Raji (cell line): ENCODE data around the gene ABTB2.
A peak's percentile ranks its signal among the peaks of the same experiment; 100 is the strongest.

Experiments used
- POLR2A ChIP-seq: IDR thresholded peaks from 2 replicates; pipeline ENCODE4 v1.6.1; 2011; ENCODE audit warnings: low read depth, low read length, control low read depth; ENCODE audit not compliant: insufficient read depth

ABTB2 gene

DNA sequence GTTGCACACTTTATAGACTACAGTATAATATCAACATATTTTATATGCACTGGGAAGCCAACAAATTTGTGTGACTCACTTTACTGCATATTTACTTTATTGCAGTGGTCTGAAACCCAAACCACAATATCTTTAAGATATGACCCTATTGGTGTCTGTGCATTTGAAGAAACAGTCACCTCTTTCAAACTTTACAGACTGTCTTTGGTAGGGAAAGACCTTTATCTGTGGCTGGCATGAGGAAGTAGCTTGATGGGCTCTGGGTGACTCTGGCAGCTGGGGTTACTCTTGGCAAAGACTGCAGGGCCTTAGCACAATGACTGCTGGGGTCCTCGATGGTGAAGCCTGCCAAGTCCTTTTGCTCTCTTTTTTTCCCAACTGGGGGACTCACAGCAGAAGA, 21.3 kb upstream of the ABTB2 start:
- no peak for TF ChIP-seq POLR2A

DNA sequence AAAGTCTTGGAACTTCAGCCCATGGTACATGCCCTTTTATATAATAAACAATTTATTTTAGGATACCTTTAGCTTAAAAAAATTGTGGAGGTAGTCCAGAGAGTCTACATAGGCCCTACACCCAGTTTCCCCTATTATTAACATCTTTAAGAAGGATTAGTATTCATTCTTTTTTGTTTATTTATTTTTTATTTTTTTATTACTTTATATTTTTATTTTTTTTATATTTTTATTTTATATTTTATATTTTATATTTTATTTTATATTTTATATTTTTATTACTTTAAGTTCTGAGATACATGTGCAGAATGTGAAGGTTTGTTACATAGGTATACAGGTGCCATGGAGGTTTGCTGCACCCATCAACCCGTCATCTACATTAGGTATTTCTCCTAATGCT, 15.9 kb upstream of the ABTB2 start:
- TF ChIP-seq POLR2A, result no peak

DNA sequence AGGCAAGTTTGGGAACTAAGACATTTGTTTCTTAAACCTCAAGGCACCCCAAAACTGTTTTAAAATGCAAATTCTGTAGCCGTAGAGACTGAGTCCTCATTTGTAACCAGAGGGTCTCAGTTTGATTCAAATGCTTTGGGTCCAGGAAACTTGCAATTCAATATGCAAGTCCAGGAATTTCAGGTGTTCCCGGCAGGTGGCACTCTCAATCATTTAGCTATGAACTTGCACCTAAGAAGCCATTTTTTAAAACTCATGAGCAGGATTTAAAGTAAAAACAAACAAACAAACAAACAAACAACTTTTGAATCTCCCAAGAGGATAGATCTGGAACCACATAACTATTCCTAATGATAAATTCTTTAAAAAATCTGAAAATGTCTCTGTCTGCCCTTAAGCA, 8.7 kb upstream of the ABTB2 start:
- no peak for TF ChIP-seq POLR2A

DNA sequence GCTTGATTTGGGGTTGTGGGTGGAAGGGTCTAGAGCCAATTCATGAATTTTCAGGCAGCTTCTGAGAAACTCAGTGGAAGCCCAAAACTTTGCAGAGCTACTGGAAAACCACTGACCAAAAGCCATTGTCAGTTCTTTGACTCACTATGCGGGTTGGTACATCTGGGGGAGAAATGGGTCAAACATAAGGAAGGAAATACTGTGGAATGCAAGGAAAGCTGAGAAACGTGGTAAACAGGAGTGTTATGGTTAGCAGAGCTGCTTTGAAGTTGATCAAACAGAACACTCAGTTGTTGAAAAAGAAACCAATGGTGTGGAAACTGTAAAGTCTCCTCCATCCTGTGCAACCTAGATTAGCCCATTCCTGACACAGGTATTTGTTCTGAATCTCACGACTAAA, 6.3 kb upstream of the ABTB2 start:
- no peak for TF ChIP-seq POLR2A

DNA sequence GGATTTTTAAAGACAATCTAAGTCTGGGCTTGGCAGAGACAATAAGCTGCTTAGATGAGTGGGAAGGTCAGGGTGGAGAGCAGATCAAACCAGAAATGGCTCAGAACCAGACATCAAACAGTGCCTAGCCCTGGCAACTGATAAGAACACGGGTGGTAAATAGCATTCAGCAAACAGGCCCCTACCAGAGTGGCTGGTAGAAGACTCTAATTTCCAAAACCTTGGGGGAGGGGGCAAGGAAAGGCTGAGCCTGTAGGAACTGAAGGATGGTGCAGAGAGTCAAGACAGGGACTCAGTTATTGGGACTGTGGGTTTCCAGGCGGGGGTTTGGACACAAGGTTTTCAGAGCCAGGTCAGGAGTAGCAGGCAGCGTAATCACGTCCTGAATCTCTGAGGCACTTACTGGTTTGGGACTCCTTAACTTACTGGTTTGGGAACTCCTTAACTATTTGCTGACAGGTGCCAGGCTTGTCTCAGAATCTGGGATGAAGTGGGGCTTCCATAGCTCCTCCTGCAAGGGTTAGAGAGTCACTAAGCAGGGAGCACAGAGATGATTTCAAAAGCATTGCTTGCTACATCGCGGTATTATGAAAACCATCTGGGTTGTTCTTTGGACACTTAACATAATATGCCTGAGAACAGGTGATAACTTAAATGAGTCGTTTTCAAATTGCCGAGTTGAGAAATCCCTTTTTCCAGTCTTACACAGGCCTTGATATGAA, 5.7 kb upstream of the ABTB2 start:
- TF ChIP-seq POLR2A, result no peak

DNA sequence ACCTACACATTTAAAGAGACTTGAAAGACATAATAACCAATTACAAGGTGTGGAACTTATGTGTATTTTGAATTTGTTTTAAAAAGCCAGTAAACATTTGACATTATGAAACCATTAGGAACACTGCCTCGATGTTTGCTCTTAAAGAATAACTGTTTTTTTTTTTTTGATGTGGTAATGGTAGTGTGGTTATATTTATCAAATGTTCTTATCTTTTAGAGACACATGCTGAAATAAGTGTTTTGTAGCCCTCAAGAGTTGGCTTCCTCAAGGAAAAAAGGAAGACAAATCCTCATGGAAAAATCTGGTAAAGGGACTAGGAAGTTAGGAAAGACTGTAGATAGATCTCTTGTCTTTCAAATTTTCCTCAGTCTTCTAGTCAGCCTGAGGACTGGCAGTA, 2.2 kb upstream of the ABTB2 start:
- no peak for TF ChIP-seq POLR2A

DNA sequence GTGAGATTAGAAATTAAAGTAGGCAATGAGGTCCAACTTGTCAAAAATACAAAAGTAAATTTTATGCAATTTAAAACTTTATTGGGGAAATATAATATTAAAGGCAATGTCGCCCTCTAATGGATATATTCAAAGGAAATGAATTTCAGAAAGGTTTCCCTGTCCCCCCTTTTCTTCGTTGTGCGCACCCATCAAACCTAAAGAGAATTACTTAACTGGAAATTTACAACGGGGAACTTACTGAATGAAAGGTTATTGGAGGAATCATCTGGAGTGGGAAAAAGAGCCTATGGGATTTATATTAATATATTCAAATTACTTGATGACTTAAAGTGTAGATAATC, 1.7 kb upstream of the ABTB2 start:
- no peak for TF ChIP-seq POLR2A

DNA sequence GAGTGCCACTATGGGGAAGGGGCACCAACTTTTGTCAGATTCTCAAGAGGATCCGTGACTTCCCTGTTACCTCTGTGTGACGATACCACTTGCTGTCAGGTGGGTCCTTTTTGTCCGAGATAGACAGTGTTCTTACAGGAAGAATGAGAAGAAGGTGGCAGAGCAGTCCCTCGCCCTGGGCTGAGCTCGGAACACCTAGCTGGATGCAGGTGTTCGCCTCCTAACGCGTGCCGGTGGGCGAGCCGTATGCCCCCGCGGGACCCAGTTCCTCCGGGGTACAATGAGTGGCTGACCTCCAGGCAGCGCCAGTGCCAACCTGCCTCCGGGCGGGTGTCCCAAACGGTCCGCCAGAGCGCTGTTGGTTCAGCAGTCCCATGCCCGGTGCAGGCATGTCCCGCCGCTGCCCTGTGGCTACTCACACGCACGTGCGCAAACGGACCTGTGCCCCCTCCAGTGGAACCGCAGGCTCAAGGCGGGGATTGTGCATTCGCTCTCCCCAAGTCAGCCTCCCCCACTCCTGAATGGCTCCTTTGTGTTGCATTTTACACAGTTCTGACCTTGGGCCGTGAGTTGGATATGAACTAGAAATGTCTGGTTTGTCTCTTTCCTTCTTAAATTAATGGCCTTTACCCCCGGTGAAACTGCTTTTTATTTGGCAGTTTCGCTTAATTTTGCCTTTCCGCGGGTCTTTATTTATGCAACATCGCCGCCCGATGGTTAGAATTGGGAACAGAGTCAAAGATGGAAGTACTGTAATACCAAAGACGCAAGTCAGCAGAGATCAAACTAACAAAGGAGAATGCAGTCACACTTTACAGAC, 1.1 kb upstream of the ABTB2 start:
- TF ChIP-seq POLR2A, result peak; percentile 37; the same call in 1 of the 2 replicates

DNA sequence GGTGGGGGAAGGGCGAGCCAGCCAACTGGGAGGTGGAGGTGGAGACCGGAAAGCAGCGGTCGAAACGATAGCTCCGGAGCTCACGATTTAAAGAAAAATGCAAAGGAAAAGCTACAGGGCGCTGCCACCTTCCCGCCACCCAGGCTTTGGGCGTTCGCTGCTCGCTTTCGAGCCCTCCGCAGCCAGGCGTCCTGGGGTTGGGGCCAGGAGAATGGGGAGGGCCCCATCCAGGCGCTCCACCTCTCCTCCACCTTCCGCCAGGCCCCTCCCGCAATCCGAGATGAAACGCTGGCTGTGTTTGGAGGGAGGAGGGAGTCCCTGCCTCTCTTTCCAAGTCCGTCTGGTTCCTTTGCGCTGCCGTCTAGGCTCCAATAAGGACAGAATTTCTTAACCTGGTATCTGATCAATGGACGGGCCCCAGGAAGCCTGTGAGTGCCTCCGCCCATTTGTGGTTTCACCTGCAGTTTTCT, 483 bp upstream of the ABTB2 start:
- no peak for TF ChIP-seq POLR2A

DNA sequence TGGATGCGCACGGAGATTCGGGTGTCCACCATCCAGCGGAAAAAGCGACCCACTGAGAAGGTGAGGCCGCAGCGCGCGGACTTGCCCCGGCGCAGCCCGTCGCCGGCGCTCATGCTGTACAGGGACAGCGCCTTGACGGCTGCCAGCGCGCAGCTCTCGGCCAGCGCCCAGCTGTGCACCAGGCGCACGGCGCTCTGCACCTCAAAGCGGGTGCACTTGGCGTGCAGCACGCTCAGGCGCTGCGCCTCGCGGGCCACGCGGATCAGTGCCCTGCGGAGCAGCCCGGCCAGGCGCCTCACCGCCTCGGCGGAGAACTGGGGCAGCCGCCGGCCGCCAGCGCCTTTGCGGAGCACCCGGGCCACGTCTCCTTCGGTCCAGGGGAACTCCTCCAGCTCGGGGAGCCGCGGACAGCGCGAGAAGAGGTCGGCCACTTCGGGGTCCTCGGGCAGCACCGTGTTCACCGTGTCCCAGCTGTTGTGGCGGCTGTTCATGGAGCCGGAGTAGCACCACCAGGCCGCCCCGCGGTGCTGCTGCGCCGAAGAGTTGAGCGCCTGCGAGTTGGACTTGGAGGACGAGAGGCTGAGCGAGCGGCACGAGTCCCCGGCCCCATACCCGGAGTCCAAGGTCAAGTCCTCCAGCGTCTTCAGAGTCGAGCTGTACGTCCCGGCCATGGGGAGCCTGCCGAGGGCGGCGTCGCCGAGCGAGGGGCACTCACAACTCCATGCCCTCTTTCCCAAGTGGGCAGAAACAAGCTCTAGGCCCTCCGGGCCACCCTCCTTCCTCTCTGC, 703 bp downstream of the ABTB2 start:
- TF ChIP-seq POLR2A, result no peak

DNA sequence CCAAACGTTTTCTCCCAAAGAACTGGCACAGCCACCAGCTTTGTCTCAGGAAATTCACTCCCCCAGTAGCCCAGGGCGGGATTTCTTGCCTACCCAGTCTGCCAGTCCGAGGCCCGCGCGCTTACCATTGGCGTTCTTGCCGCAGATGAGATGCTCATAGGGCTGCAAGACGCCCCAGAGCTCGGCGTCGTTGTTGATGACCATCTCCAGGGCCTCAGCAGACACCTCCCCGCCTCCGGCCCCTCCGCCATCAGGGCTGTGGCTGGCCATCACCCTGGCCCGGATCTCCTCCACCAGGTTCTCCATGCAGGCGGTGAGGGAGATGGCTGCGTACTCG, 1.3 kb downstream of the ABTB2 start:
- no peak for TF ChIP-seq POLR2A

DNA sequence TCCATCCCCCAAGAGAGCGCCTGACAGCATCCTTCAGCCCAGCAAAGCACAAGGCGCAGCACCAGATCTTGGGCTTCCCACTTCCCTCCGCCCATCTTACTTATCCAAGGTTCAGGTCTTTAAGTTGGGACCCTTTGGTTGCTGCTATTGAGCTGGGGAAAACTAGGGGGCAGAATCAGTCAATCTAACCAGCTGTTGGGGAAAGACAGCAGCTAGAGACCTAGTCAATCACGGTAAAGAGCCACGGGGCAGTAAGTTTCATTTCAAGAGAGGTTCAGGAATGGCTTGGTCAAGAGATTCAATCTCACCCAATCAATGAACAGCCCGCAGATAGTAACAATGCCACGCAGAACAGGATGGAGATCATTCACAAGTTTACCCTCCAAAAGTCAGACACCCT, 1.7 kb downstream of the ABTB2 start:
- no peak for TF ChIP-seq POLR2A

DNA sequence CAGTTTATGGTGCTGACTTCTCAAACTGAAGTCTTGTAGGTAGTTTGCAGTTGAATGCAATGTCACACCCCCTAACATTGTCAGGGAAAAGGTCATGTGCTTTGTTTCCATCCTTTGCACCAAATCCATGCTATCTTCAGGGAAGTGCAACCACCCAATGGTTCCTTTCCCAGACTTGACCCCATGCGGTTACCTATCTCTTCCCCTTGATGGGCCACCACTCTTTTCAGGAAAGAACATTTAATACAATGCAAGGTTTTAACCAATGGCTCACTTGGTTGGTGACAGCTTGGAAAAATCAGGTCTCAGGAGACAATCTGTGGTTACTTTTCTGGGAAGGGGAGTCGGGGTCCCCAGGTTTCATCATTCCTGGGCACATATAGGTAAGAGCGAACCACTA, 2.1 kb downstream of the ABTB2 start:
- no peak for TF ChIP-seq POLR2A

DNA sequence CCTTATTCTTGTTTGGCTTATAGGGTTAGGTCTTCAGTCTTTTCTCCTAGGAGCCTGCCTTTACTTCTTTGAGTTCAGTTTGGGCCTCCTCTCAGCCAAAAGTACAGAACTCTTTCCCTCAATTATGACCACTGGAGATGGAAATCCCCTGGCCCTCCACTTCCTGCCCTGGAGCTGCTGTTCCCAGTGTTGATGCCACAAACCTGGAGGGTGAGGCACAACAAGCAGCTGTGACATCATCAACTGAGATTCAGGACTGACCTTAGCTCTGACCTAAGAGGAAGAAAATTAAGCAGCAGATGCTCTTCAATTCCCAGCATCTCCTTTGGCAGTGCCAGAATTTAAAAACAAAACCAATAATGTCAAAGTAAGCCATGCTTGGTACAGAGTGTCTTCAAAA, 3.0 kb downstream of the ABTB2 start:
- TF ChIP-seq POLR2A, result no peak

DNA sequence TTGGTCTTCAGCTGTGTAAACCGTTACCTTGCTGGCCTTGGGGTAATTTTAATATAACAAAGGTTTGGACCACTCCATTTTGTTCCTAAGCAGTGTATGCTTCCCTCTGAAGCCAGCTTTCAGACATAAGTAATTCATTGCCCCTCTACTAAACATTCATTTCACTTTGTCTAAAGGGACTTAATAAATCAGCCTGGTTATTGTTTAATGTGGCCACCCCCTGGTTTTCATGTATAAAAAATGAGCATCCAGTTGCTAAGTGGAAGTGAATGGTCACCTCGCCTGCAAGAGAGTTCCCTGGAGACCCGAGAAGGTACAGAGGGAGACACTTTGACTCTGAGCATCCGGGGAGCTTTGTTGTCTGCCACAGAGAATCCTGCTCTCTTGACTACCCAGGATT, 3.9 kb downstream of the ABTB2 start:
- no peak for TF ChIP-seq POLR2A
